IMR-90 (cell line): ENCODE data around the gene KDM8. TPM values are rescaled to one million over a fixed set of nuclear protein-coding genes. Genes with fewer than 3 reads are reported as not detected.

ENCODE experiments used
- ATAC-seq: fragments of 200-7000 bp; cut with Tn5 transposase; 2 replicates; pipeline ENCODE4 v1.9.1; 2020; ENCODE audit warnings: low read depth, mild to moderate bottlenecking, moderate library complexity
- BruUV-seq: library from RNA; stranded (reverse); fragments of 400-500 nt; replicated peaks from 2 replicates; lab custom pipeline; 2021; lab: Mats Ljungman, UMichigan
- CTCF ChIA-PET: fragments of 300-600 bp; formaldehyde crosslinking; extraction: SDS; loops from one replicate; lab custom pipeline; 2021; ENCODE audit warnings: antibody characterized with exemption; lab: Yijun Ruan, JAX
- POLR2A ChIA-PET: fragments of 300-600 bp; sonication (Branson Sonifier 250); formaldehyde crosslinking; loops from one replicate; lab custom pipeline; 2022; ENCODE audit warnings: antibody characterized with exemption; ENCODE audit not compliant: unreplicated experiment; lab: Charles Lee
- DNase-seq: peaks from one replicate; pipeline ENCODE4 v3.0.0; 2013
- H2AFZ ChIP-seq: replicated peaks from 2 replicates; pipeline ENCODE3; 2013; ENCODE audit warnings: low read length, mild to moderate bottlenecking; ENCODE audit not compliant: poor library complexity
- H2AK5ac ChIP-seq: 2 replicates; pipeline ENCODE4 v1.6.1; 2013; ENCODE audit warnings: low read depth, low read length, inconsistent platforms
- H2AK9ac ChIP-seq: replicated peaks from 2 replicates; pipeline ENCODE3; 2013; ENCODE audit warnings: mild to moderate bottlenecking, low read depth, low read length, moderate library complexity; ENCODE audit not compliant: poor library complexity
- H2BK120ac ChIP-seq: 2 replicates; pipeline ENCODE4 v1.6.1; 2013; ENCODE audit warnings: low read depth, low read length, inconsistent platforms
- H2BK15ac ChIP-seq: 3 replicates; pipeline ENCODE4 v1.6.1; 2013; ENCODE audit warnings: low read depth, low read length, inconsistent platforms
- H2BK20ac ChIP-seq: 2 replicates; pipeline ENCODE4 v1.6.1; 2013; ENCODE audit warnings: low read depth, mild to moderate bottlenecking, inconsistent platforms, low read length, moderate library complexity
- H2BK5ac ChIP-seq: 2 replicates; pipeline ENCODE4 v1.6.1; 2013; ENCODE audit warnings: mild to moderate bottlenecking, low read depth, low read length, inconsistent platforms; ENCODE audit not compliant: poor library complexity, severe bottlenecking
- H3K14ac ChIP-seq: replicated peaks from 2 replicates; pipeline ENCODE4 v1.6.1; 2013; ENCODE audit warnings: low read depth, low read length, inconsistent platforms
- H3K18ac ChIP-seq: 2 replicates; pipeline ENCODE4 v1.6.1; 2013; ENCODE audit warnings: low read depth, low read length, control low read depth
- H3K23ac ChIP-seq: 2 replicates; pipeline ENCODE4 v1.6.1; 2013; ENCODE audit warnings: low read depth, low read length, inconsistent platforms
- H3K27ac ChIP-seq: 2 replicates; pipeline ENCODE4 v1.5.1; 2013; ENCODE audit warnings: mild to moderate bottlenecking, control low read depth, low read length; ENCODE audit not compliant: insufficient read depth
- H3K27me3 ChIP-seq: 2 replicates; pipeline ENCODE4 v1.6.1; 2013; ENCODE audit warnings: low read length; ENCODE audit not compliant: control insufficient read depth, insufficient read depth
- H3K36me3 ChIP-seq: 2 replicates; pipeline ENCODE4 v1.6.1; 2013; ENCODE audit warnings: low read length, mixed read lengths; ENCODE audit not compliant: control insufficient read depth, insufficient read depth
- H3K4ac ChIP-seq: 2 replicates; pipeline ENCODE4 v1.6.1; 2013; ENCODE audit warnings: low read depth, low read length, inconsistent platforms
- H3K4me1 ChIP-seq: 2 replicates; pipeline ENCODE4 v1.6.1; 2013; ENCODE audit warnings: low read length, mixed read lengths; ENCODE audit not compliant: control insufficient read depth, insufficient read depth
- H3K4me2 ChIP-seq: 2 replicates; pipeline ENCODE4 v1.6.1; 2013; ENCODE audit warnings: low read depth, mild to moderate bottlenecking, control low read depth, low read length, moderate library complexity
- H3K4me3 ChIP-seq: 2 replicates; pipeline ENCODE4 v1.5.1; 2013; ENCODE audit warnings: low read depth, mild to moderate bottlenecking, control low read depth, low read length, moderate library complexity; ENCODE audit not compliant: insufficient read depth
- H3K56ac ChIP-seq: 2 replicates; pipeline ENCODE4 v1.6.1; 2013; ENCODE audit warnings: low read length, inconsistent platforms; ENCODE audit not compliant: insufficient read depth; ENCODE audit errors: extremely low read depth
- H3K79me1 ChIP-seq, 2 experiments: 2 replicates each; pipeline ENCODE4 v1.6.1; 2013; ENCODE audit warnings: low read length in 2 of 2, inconsistent platforms in 1 of 2, low read depth in 1 of 2
- H3K9ac ChIP-seq: 2 replicates; pipeline ENCODE4 v1.6.1; 2013; ENCODE audit warnings: low read depth, low read length, control low read depth
- H3K9me1 ChIP-seq: 2 replicates; pipeline ENCODE4 v1.6.1; 2013; ENCODE audit warnings: low read length, inconsistent platforms; ENCODE audit not compliant: insufficient read depth
- H3K9me3 ChIP-seq: 2 replicates; pipeline ENCODE4 v1.6.1; 2013; ENCODE audit warnings: low read length; ENCODE audit not compliant: control insufficient read depth, insufficient read depth
- H4K20me1 ChIP-seq: 2 replicates; pipeline ENCODE4 v1.6.1; 2013; ENCODE audit warnings: low read length, inconsistent platforms; ENCODE audit not compliant: insufficient read depth
- H4K5ac ChIP-seq: 2 replicates; pipeline ENCODE4 v1.6.1; 2013; ENCODE audit warnings: mild to moderate bottlenecking, low read depth, low read length, control low read depth
- H4K8ac ChIP-seq, 2 experiments: 2 replicates each; pipeline ENCODE4 v1.6.1; 2013; ENCODE audit warnings: low read depth in 2 of 2, low read length in 2 of 2, control low read depth in 1 of 2, inconsistent platforms in 1 of 2
- H4K91ac ChIP-seq: 2 replicates; pipeline ENCODE4 v1.6.1; 2013; ENCODE audit warnings: low read depth, low read length, inconsistent platforms; ENCODE audit not compliant: insufficient read depth
- BHLHE40 ChIP-seq: fragments of 150-350 bp; IDR thresholded peaks from 2 replicates; pipeline ENCODE4 v1.6.1; 2016; ENCODE audit warnings: mild to moderate bottlenecking, low read depth, low read length
- CHD1 ChIP-seq: IDR thresholded peaks from 2 replicates; pipeline ENCODE4 v1.6.1; 2012; ENCODE audit warnings: low read depth, low read length, improper control_type of control experiment
- CTCF ChIP-seq: conservative IDR thresholded peaks from 2 replicates; pipeline ENCODE4 v1.5.1; 2012; ENCODE audit warnings: mild to moderate bottlenecking, low read depth, low read length, improper control_type of control experiment
- ELK1 ChIP-seq: fragments of 150-350 bp; IDR thresholded peaks from 2 replicates; pipeline ENCODE4 v1.6.1; 2016; ENCODE audit warnings: low read depth, mild to moderate bottlenecking, low read length, moderate library complexity, borderline replicate concordance
- FOS ChIP-seq: fragments of 150-350 bp; IDR thresholded peaks from 2 replicates; pipeline ENCODE4 v1.6.1; 2016; ENCODE audit warnings: low read depth, low read length
- MAFK ChIP-seq: IDR thresholded peaks from 2 replicates; pipeline ENCODE4 v1.6.1; 2012; ENCODE audit warnings: low read depth, low read length, improper control_type of control experiment
- MAZ ChIP-seq: IDR thresholded peaks from 2 replicates; pipeline ENCODE4 v1.6.1; 2012; ENCODE audit warnings: low read depth, mild to moderate bottlenecking, low read length, improper control_type of control experiment, moderate library complexity, borderline replicate concordance
- MXI1 ChIP-seq: IDR thresholded peaks from 2 replicates; pipeline ENCODE4 v1.6.1; 2012; ENCODE audit warnings: low read depth, mild to moderate bottlenecking, low read length, moderate library complexity, borderline replicate concordance
- NFE2L2 ChIP-seq: fragments of 150-350 bp; IDR thresholded peaks from 2 replicates; pipeline ENCODE4 v1.6.1; 2016; ENCODE audit warnings: low read depth, mild to moderate bottlenecking, low read length
- POLR2A ChIP-seq: IDR thresholded peaks from 2 replicates; pipeline ENCODE4 v1.6.1; 2012; ENCODE audit warnings: mild to moderate bottlenecking, low read depth, low read length
- RAD21 ChIP-seq: IDR thresholded peaks from 2 replicates; pipeline ENCODE4 v1.6.1; 2012; ENCODE audit warnings: low read length, improper control_type of control experiment
- RFX5 ChIP-seq: IDR thresholded peaks from 2 replicates; pipeline ENCODE4 v1.8.0; 2012; ENCODE audit warnings: low read depth, mild to moderate bottlenecking, low read length, moderate library complexity
- SMC3 ChIP-seq: fragments of 150-350 bp; IDR thresholded peaks from 2 replicates; pipeline ENCODE4 v1.6.1; 2016; ENCODE audit warnings: low read depth, mild to moderate bottlenecking, antibody characterized with exemption, low read length, moderate library complexity
- USF2 ChIP-seq: fragments of 150-350 bp; IDR thresholded peaks from 2 replicates; pipeline ENCODE4 v1.6.1; 2017; ENCODE audit warnings: mild to moderate bottlenecking, antibody characterized with exemption, low read length, low read depth
- WGBS, 2 experiments: methylation state at CpG; one replicate each; pipeline versions ENCODE4 v1.1.5 to v1.1.7; 2013; ENCODE audit warnings: missing lambda C conversion rate in 2 of 2; ENCODE audit not compliant: insufficient read length in 1 of 2; ENCODE audit errors: extremely low coverage in 2 of 2; 5-methylcytosine and 5-hydroxymethylcytosine counted together
- dilution Hi-C: fragments of 300-500 bp; cut with HindIII; formaldehyde crosslinking; loops from one replicate; pipeline ENCODE4 v1.14.3; 2018; ENCODE audit warnings: low sequenced_read_pairs; ENCODE audit not compliant: unreplicated experiment
- in situ Hi-C: fragments of 300-500 bp; cut with MboI; formaldehyde crosslinking; loops from 3 replicates; pipeline ENCODE4 v1.14.3; 2019; ENCODE audit warnings: low sequenced_read_pairs, inconsistent platforms, mixed read lengths
- intact Hi-C: fragments of 100-400 bp; cut with micrococcal nuclease; formaldehyde crosslinking; loops from 2 replicates; pipeline ENCODE4 v1.10.0; 2022
- polyA plus RNA-seq, 3 experiments: library from polyadenylated mRNA; depleted of rRNA; stranded (reverse); fragments of >200 nt; gene quantifications; 2 replicates each; pipeline ENCODE4 v1.2.3, GENCODE V29; 2012; ENCODE audit warnings: low replicate concordance in 1 of 3
- total RNA-seq: library from RNA; depleted of rRNA; stranded (reverse); fragments of >200 nt; gene quantifications from 2 replicates; pipeline ENCODE4 v1.2.3, GENCODE V29; 2012

KDM8 gene
- total and polyA plus RNA-seq, 2 of the 4 experiments (the other 2 are of a cell fraction): 3.2 to 3.8 TPM

- Histone ChIP-seq H3K9me1 (peaks cover 19% of the 10 kb centered on the region), H4K20me1 (no peaks in the 10 kb centered on the region; the same call in 1 of the 2 replicates), H3K4me2 (peak overlapping the region; percentile 23), H2BK120ac (peak overlapping the region; percentile 91), H4K5ac (peak overlapping the region; percentile 67), H2BK20ac (peak overlapping the region; percentile 91), H2AK5ac (peak overlapping the region; percentile 5), H3K18ac (peak overlapping the region; percentile 58), H2BK5ac (peak overlapping the region; percentile 93), H3K56ac (0 out of 2 replicates have a peak overlapping the region, but pooled peaks have one; percentile 43), H3K4me1 (peaks cover 26% of the 10 kb centered on the region), H2AFZ (peak overlapping the region; percentile 90), H3K9me3 (no peaks in the 10 kb centered on the region), H2BK15ac (peak overlapping the region; percentile 0; the same call in 2 of the 3 replicates), H3K4me3 (no peak overlapping the region), H3K14ac (peak overlapping the region; percentile 85), H3K4ac (peak overlapping the region; percentile 98), H4K8ac (peak overlapping the region; percentile 73 to 96), H3K27ac (peak overlapping the region; percentile 75), H3K79me1 (peaks cover 0 to 15% of the 10 kb centered on the region in 2 experiments; a peak in 2 of 4 replicates), H2AK9ac (peak overlapping the region; percentile 21), H3K27me3 (no peaks in the 10 kb centered on the region), H3K36me3 (peaks cover 23% of the 10 kb centered on the region), H3K9ac (peak overlapping the region; percentile 35), H4K91ac (peak overlapping the region; percentile 96), H3K23ac (peak overlapping the region; percentile 93; the same call in 1 of the 2 replicates)
- intact Hi-C loops (loop anchor here (1.0 kb wide), 1 partner anchor 44 kb away; no protein-coding TSS in a partner anchor), in situ Hi-C loops (no loop called here), dilution Hi-C loops (no loop called here)
- no peak for ATAC-seq
- ChIA-PET CTCF (interaction anchor here (0.7 to 2.1 kb wide), 4 partner anchors 13 to 146 kb away, joined by 3 to 9 read pairs (median 4); no protein-coding TSS in a partner anchor), POLR2A (interaction anchor here (1.2 kb wide), 1 partner anchor 18 kb away, joined by 5 read pairs; the partner anchor contains the start of gene KDM8)
- DNase-seq: no peak
- BruUV-seq: no TSS peak
- WGBS, 2 experiments: 32% methylated on average over 3 of the region's 8 CpGs; no CpG with 5 or more reads in 1 of the 2 experiments
- no peak for TF ChIP-seq NFE2L2
- no peak for TF ChIP-seq POLR2A
- no peak for TF ChIP-seq RAD21
- no peak for TF ChIP-seq MXI1
- no peak for TF ChIP-seq FOS
- no peak for TF ChIP-seq BHLHE40
- no peak for TF ChIP-seq USF2
- TF ChIP-seq CTCF: no peak
- TF ChIP-seq RFX5: no peak
- TF ChIP-seq CHD1: no peak
- TF ChIP-seq ELK1: no peak
- no peak for TF ChIP-seq MAFK
- TF ChIP-seq SMC3: no peak
- TF ChIP-seq MAZ: no peak
These were observed 18.4 kb downstream of the KDM8 start for GRCh38 chr16:27221576-27222248.
